SU-DHL-6 (cell line): ENCODE measurements around the gene MACF1.

Experiments
- CTCF ChIP-seq: fragments of 200-600 bp; sonication (generic); IDR thresholded peaks from one replicate; pipeline ENCODE4 v1.5.1; 2017; ENCODE audit warnings: antibody characterized with exemption, mild to moderate bottlenecking, low read length, moderate library complexity; ENCODE audit not compliant: insufficient read depth, poor library complexity, severe bottlenecking
- EZH2phosphoT487 ChIP-seq: fragments of 200-600 bp; sonication (generic), shearing (Covaris generic); conservative IDR thresholded peaks from 2 replicates; pipeline ENCODE4 v1.6.1; 2018; ENCODE audit warnings: mild to moderate bottlenecking, antibody characterized with exemption, low read length, moderate library complexity, mixed read lengths

DNA sequence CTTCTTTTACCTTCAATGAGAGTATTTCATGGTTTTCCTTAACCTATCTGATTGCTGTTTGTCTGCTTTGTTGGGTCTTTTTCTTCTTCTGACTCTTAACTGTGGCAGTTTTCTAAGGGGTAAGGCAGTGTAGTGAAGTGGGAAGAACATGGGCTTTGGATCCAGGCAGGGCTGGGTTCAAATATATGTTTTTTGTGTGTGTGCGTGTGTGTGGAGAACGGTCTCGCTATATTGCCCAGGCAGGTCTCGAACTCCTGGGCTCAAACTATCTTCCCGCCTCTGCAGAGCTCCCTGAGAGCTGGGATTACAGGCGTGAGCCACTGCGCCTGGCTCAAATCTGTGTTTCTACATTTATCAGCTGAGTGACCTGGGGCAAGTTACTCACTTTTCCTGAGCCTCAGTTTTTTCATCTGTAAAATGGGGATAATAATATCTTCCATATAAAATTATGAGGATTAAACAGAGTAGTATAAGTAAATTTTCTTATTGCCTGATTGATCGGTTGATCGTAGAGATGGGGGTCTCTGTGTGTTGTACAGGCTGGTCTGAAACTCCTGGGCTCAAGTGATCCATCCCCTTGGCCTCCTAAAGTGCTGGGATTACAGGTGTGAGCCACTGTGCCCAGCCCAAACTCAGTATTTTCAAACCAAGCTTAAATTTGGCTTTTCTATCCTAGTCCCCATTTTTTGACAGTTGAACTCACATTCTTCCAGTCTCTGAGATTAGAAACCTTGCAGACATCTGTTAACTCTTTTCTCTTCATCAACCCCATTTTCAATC, 36.0 kb upstream of the MACF1 start:
- TF ChIP-seq CTCF (no peak), EZH2phosphoT487 (no peak)
